Left renal cortex interstitium (tissue), 4 donors: ENCODE results near the gene PRXL2B. TPM values are rescaled to one million over a fixed set of nuclear protein-coding genes. Genes with fewer than 3 reads are reported as not detected.
"Not testable (repeated sequence)": the region's sequence is repeated elsewhere in the genome, so short reads cannot be mapped to it uniquely, and the experiment has no call there.

ENCODE experiments used
- DNase-seq, 4 donors: peaks; one replicate each; pipeline ENCODE4 v3.0.0-alpha.2; 2013; ENCODE audit warnings: low read depth in 4 of 4, low spot score in 2 of 4, missing footprints in 1 of 4
- polyA plus RNA-seq, 4 donors: library from polyadenylated mRNA; unstranded; fragments of 120-200 nt; gene quantifications; one replicate each; pipeline ENCODE4 v1.2.1, GENCODE V29; 2013; ENCODE audit not compliant: insufficient read length in 4 of 4

Gene PRXL2B
- polyA plus RNA-seq, 4 donors, result 37.4 to 50.0 (median 43.5) TPM

DNA sequence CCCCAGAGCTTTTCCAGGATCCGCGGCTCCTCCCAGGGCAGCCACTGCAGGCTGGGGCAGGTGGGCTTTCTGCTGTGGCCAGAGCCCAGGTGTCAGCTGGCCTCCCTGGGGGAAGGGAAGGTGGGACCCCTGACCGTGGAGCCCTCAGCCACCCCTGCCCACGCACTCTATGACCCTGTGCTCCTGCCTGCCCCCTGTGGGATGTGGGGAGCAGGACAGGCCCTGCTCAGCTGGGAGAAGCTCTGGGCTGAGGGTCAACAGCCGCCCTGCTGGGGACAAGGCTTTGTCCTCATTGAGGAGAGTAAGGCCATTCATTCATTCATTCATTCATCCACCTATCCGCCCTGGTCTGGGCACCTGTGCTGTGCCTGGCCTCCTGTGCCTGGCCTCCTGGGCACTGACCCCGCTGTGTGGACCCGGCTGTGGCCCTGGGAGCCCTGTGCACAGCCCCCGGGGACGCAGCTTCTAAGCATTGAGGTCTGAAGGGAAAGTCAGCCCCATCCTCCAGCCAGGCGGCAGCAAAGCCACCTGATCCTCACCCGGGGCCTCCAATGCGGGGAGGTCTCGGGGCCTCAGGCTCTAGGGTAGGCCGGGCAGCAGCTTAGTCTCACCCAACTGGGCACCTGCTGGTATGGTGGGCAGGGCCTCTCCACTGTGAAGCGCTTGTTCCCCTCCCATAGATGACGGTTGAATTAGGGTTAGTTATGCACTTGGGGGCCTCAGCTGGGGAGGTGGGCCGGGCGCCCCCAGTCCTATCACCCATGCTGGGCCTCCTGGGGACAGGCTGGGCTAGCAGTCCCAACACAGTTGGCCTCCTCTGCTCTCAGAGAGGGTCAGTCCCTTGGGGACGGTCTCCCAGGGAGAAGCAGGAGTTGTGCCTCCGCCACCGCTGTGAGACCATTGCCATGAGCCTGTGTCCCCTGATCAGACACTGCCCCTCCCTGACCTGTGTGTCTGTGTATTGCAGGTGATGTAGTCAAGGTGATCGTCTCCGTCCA, 24.4 kb upstream of the PRXL2B start:
- DNase-seq, result no peak

DNA sequence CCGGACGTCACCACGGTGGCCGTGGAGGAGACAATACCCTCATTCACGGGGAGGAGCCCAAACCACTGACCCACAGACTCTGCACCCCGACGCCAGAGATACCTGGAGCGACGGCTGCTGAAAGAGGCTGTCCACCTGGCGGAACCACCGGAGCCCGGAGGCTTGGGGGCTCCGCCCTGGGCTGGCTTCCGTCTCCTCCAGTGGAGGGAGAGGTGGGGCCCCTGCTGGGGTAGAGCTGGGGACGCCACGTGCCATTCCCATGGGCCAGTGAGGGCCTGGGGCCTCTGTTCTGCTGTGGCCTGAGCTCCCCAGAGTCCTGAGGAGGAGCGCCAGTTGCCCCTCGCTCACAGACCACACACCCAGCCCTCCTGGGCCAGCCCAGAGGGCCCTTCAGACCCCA, 23.4 kb upstream of the PRXL2B start:
- DNase-seq, result no peak

DNA sequence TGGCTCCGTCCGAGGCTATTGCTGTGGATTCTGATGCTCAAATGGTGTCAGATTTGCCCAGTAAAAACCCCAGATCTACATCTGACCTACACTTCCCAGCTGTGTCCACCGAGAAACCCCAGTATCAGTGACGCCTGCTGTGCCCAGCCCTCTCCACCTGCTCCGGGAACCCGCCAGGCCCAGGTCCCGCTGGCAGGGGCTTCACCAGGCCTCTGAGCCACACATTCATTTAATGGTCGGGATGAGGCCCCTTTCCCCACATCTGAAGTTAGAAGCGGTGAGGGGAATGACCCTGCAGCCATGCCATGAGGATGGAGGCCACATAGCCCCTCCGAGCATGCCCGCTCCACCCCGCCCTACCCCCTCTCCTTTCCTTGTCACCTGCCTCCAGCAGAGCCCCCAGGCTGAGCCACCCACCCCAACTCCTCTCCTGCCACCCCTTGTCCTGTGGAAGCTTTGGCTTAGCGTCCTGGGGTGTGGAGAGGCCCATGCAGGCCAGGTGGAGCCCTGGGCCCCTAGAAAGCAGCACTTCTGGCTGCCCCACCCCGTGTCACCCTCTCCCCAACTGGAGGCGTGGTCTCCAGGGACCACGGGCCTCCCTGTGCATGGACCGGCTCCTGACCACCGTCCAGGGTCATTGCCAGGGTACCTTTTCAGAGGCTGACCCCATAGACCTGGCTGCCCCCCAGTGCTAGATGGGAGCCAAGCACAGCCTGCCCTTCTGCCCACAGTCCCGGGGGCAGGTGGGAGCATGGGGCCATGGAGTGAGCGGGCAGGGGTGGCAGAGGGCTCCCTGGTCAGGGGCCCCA, 22.4 kb upstream of the PRXL2B start:
- DNase-seq, result no peak

DNA sequence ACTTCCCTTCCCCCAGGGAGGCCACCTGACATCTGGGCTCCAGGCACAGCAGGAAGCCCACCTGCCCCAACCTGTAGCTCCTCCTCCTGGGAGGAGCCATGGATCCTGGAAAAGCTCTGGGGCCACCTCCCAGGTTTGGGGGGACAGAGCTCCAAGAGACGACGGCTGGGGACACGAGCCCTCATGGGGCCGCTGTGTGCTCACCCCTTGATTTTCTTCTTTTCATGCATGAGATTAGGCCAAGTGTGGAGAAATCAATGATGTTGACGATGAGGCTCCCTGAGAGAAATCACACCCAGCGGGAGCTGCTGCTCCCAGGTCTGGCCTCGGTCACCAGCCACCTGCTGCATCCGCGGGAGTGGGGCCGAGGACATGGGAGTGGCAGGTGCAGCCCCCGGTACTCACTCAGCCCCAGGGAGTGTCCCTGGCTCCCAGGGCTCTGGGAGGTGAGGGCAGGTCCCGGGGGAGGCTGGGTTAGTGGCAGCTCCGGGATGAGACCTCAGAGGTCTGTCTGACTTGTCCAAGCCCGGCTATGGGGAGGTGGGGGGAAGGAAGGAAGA, 21.7 kb upstream of the PRXL2B start:
- no peak for DNase-seq

DNA sequence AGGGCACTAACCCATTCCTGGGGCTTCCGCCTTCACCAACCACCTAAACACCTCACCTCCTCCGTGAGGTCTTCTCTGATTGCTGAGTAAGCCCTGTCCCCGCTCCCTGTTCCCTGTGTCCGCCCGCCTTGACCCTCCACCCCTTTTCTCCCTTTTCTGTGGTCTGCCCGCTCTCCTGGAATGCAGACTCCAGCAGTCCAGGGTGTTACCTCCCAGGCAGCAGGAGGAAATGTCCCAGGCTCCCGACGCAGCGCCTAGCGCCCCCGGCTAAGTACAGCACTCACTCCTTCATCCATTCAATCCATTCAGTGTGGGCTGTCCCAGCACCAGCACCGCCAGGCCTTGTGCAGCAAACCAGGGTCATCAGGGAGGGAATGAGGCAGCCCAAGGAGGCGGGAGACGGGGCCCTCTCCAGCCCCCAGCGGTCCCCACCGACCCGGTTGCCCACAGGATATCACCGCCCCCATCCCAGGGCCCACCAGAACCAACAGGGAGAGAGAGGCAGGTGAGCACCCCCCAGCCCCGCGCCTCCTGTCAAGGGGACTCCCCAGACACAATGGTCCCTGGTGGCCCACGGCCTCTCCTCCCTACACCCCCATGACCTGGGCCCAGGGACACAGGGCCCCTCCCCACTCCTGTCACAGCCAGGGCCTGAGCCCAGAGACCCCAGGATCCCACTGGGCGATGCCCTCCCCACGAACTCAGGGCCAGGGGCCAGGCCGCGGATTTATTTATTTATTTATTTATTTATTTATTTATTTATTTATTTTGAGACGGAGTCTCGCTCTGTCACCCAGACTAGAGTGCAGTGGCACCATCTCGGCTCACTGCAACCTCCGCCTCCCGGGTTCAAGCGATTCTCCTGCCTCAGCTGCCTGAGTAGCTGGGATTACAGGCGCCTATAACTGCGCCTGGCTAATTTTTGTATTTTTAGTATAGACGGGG, 20.2 kb upstream of the PRXL2B start:
- DNase-seq, result no peak

DNA sequence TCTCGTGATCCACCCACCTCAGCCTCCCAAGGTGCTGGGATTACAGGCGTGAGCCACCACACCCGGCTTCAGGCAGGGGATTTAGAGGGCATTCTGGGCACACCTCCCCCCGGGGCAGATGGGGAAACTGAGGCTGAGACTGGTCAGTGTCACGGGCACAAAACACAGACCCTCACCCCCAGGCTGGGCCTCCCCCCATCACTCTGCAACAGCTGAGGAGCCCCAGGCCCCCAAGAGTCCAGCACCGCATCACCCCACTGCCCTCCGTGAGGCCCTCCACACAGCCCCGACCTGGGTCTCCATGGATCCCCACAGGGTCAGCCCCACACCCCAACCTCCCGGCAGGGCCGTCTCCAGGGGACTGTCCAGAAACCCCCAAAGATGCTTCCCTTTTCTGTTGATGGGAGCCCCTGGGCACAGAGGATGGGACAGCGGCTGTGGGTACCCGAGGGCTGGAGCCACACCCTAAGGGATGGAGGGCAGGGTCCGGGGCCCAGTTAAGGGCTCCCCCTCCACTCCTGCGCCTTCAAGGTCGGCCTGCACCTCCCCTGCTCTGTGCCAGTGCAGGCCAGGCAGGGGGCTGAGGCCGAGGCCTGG, 19.4 kb upstream of the PRXL2B start:
- DNase-seq, result no peak

DNA sequence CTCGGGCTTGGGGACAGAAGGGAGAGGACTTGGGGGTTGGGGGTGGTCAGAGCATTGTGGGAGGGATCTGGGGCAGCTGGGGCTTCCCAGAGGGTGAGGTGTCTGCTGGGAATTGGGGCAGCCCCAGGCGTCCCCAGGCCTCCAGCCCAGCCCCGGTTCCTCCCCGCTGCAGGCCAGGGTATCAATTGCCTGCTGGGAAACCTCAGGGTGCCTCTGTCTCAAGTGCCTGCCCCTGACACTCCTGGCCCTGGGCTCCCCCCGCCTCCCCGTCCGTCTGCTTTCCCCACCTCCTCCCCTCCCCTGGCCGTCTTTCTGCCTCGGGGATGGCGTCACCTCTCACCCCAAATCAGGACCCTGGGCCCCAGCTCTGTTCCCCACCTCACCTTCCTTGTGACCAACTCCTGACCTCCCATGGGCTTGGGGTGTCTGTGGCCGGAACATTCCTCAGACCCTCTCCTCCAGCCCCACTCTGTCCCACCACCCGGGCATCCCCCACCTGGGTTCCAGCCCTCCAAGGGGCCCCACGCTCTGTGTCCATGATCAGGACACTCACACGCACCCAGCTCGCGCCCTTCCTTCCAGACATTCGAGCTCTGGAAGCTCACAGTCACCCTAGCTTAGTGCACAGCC, 18.3 kb upstream of the PRXL2B start:
- not testable (repeated sequence) for DNase-seq

DNA sequence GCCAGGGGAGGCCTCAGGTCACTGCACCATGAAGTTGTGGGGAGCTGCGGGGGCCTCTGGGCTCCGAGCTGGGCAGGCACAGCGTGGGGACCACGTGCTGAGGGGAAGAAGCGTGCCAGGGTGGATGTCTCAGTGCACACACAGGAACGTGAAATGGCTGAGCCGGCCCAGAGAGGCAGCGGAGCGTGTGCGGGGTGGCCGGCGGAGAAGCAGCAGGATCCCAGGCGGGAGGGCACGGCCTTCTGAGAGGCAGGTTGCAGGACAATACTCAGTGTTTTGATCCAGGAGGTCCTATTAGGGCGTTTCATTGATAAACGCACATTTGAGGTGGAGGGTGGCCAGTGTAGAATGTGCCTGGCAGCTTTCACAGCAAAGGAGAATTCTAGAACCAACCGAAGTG, 17.5 kb upstream of the PRXL2B start:
- no peak for DNase-seq

DNA sequence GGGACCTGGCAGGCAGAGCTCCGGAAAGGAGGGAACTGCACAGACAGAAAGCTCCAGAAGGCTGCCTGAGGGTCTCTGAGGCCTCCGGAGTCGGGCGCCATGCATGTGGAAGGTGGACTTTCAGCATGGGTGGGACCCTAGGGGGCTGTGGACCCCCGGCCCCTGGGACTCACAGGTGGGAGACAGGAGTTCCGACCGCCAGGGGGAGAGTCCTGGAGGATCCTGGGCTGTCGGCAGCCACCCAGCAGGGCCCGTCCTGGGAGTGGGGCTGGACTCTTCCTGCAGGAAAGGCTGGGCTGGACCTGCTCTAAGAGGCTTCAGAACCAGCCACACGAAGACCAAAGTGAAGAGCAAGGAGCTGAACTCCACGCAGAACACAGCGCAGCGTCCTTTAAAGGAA, 16.9 kb upstream of the PRXL2B start:
- DNase-seq, result not testable (repeated sequence)

DNA sequence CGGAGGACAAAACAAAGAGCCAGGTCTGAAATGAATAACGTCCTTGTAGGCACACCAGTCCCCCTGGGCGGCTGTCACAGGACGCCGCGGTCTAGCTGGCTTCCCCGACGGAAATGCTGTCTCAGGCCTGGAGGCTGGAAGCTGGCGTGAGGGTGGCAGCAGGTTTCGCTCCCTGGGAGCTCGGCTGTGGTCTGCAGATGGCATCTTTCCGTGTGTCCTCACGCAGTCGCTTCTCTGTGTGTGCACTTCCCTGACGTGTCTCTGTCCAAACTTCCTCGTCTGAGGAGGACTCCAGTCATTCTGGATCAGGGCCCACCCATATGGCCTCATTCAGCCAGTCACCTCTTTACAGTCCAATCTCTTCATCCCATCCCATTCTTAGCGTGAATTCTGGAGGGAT, 16.2 kb upstream of the PRXL2B start:
- DNase-seq, result no peak

DNA sequence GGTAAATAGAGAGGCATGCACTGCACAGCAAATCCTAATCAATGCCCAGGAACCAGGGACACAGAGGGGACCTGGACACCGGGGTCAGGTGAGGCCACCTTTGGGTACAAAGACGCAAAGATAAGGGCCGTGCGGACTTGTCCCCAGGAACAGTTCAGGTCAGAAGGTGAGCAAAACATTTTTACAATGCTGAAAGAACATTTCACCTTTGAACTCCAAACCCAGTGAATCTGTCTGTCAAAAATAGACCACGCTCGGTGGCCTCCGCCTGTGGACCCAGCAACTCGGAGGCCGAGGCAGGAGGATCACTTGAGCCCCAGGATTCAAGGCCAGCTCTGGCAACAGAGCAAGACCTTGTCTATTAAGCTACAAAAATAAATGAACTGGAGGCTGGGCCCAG, 15.2 kb upstream of the PRXL2B start:
- DNase-seq, result no peak

DNA sequence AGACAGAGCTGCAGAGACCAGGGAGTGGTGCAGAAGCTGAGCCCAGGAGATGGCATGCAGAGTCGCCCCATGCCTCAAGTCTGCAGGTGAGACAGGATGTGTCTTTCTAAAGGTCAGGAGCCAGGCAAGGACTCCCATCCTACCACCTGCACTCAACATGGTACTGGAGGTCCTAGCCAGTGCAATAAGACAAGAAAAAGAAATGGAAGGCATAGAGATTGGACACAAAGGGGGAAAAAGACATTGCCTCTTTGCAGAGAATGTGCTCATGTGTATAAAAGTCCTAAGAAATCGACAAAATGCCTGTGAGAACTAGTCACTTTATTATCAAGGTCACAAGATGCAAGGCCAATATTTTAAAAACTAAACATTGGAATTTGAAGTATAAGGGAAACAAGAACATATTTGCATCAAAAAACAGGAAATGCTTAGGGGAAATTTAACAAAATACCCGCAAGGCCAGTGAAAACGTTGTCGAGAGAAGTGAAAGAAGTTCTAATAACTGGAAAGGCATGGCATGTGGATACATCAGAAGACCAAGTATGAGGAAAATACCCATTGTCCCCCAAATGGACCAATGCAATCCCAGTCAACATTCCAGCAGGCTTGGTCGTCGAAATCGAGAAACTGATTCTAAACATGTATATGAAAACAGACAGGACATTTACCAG, 13.2 kb upstream of the PRXL2B start:
- no peak for DNase-seq

DNA sequence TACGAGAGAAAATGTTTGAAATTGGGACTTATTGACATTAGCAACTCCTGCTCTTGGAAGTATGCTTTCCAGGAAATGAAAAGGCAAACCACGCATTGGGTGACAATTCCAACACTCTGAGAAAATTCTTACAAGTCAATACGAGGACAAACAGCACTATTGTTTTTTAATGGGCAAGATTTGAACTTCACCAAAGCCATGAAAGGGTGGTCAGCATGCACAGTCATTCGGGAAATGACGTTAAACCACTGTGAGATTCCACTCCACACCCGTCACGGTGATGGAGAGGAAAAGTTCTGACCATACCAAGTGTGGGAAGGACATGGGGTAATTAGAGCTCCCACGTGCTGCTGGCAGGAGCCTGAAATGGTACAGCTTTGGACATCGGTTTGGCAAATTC, 12.2 kb upstream of the PRXL2B start:
- no peak for DNase-seq

DNA sequence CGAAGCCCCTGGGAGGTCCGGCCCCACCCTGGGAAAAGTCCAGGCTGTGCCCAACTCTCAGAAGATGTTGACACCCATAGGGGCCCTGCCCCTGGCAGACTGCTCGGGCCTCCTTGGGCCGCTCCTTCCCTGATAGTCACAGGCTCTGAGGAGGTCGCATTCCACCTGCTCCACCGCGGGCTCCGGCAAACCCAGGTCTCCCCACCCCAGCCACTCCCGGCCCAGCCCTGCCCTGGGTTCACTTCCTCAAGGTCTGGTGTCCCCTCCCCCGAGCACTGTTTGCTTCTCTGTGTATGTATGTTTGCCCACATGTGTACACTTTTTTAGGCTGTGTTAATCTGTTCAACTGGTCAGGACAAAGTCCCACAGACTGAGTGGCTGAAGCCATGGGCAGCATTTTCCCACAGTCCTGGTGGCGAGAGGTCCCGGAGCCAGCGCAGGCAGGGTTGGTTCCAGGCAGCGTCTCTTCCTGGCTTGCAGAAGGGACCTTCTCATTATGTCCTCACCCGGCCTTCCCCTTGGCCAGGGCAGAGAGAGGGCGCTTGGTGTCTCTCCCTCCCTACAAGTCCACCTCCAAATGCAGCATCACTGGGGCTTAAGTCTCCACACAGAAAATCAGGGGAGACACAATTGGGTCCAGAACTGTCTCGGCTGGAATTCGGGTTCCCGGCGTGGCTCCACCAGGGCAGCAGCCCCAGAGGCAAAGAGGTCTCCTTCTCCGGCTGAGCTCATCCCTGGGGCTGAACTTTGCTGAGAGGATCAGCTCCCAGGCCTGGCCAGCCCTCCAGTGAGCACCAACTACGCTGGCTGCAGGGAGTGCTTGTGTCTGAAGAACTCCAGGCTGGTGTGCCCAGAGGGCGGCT, 10.5 kb upstream of the PRXL2B start:
- no peak for DNase-seq

DNA sequence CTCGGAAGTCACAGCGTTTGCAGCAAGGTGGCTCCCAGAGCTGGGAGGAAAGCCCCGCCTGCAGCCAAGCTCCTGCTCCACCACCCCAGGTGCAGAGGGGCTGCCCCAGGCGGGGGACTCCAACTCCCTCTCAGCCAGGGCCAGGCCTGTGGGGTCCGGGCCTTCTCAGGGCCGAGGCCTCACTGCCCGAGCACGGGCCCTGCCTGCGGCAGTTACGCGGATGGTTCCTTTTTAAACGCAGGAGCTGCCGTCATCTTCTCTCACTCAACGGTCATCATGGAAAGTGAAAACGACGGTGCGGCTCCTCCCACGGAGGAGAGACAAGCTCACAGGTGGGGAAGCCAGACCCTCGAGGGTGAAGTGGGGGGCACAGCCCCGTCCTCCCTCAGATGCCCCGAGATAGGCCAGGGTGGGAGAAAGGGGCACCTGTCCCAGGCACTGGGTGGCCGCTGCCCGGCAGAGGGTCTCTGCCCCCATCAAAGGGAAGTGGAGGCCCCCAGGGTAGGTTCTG, 9.0 kb upstream of the PRXL2B start:
- DNase-seq, result not testable (repeated sequence)

DNA sequence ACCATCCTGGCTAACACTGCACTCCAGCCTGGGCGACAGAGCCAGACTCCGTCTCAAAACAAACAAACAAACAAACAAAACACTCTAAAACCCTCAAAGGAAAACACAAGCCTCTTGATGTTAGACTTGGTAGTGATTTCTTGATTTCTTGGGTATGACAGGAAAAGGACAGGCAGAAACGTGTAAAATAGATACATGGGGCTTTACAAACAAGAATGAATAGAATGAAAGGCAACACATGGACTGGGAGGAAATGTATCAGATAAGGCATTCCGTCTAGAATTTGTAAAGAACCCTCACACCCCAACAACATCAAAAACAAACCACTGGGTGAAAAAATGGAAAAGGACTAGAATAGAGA, 7.8 kb upstream of the PRXL2B start:
- DNase-seq, result no peak

DNA sequence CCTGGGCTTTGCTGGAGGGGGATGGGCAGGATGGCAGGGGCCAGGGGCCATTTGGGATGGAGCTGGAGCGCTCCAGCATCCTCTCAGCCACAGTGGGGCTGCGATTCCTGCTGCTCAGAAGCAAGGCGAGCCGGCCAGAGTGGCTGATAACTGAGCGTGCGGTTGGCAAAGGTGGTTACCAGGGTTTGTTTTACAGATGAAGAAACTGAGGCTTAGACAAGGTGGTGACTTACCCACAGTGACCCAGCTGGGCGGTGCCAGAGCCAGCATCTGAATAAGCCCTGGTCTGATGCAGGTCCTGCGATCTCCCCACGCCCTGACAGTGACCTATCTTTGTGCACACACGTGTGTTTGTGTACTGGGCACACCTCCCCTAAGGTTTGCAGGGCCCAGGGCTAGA, 5.9 kb upstream of the PRXL2B start:
- no peak for DNase-seq

DNA sequence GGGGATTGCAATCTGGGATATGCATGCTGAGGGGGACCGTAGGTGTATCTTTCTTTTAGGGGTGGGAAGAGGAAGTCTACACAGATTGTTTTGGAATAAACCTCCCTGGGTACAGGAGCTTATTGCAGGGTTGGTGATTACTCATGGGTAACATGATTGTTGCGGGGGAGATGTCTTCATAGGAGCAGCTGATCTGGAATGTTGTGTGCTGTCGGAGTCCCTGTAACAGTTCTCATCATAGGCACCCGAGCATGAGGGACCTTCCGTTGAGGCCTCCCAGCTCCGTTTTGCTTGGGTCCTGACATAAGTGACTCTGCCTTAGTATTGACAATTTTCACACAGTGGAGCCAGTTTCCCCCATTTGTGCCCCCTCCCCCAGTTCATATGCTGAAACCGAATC, 4.2 kb upstream of the PRXL2B start:
- no peak for DNase-seq
